Liver (tissue), 9 donors: ENCODE results near the gene SPINK2. TPM values are rescaled to one million over a fixed set of nuclear protein-coding genes. Genes with fewer than 3 reads are reported as not detected.

ENCODE experiments used
- DNase-seq: peaks from one replicate; pipeline ENCODE4 v3.0.0-alpha.2; 2017; ENCODE audit warnings: low spot score
- H3K27ac ChIP-seq, 2 donors: one replicate each; pipeline ENCODE4 v1.7.0; 2013; ENCODE audit warnings: inconsistent platforms in 2 of 2, low read length in 2 of 2, control low read depth in 1 of 2, low read depth in 1 of 2, mild to moderate bottlenecking in 1 of 2
- H3K27me3 ChIP-seq, 4 donors: one replicate each; pipeline versions ENCODE4 v1.6.1 to v1.7.0; 2013; ENCODE audit warnings: low read length in 3 of 4, inconsistent platforms in 1 of 4, mild to moderate bottlenecking in 1 of 4, moderate library complexity in 1 of 4; ENCODE audit not compliant: control insufficient read depth in 4 of 4, insufficient read depth in 4 of 4
- H3K36me3 ChIP-seq, 4 donors: one replicate each; pipeline versions ENCODE4 v1.6.1 to v1.7.0; 2013; ENCODE audit warnings: low read length in 3 of 4, mild to moderate bottlenecking in 3 of 4, low read depth in 1 of 4, moderate library complexity in 1 of 4; ENCODE audit not compliant: control insufficient read depth in 4 of 4, insufficient read depth in 3 of 4
- H3K4me1 ChIP-seq, 4 donors: one replicate each; pipeline versions ENCODE4 v1.6.1 to v1.7.0; 2013; ENCODE audit warnings: low read length in 3 of 4, mild to moderate bottlenecking in 3 of 4, moderate library complexity in 1 of 4; ENCODE audit not compliant: control insufficient read depth in 4 of 4, insufficient read depth in 4 of 4
- H3K4me3 ChIP-seq, 3 donors: one replicate each; pipeline versions ENCODE4 v1.6.1 to v1.7.0; 2013; ENCODE audit warnings: low read length in 3 of 3, control low read depth in 1 of 3, low read depth in 1 of 3, mild to moderate bottlenecking in 1 of 3
- H3K9ac ChIP-seq, 2 donors: one replicate each; pipeline ENCODE4 v1.7.0; 2013; ENCODE audit warnings: low read length in 2 of 2, mild to moderate bottlenecking in 2 of 2, moderate library complexity in 2 of 2, control low read depth in 1 of 2, low read depth in 1 of 2
- H3K9me3 ChIP-seq, 4 donors: one replicate each; pipeline versions ENCODE4 v1.6.1 to v1.7.0; 2013; ENCODE audit warnings: low read length in 3 of 4; ENCODE audit not compliant: control insufficient read depth in 4 of 4
- EGR1 ChIP-seq, 2 donors: IDR thresholded peaks; 2 replicates each; pipeline ENCODE4 v1.6.1; 2016 to 2018; ENCODE audit warnings: antibody characterized with exemption in 2 of 2, low read depth in 2 of 2
- FOXA1 ChIP-seq: IDR thresholded peaks from 2 replicates; pipeline ENCODE4 v1.6.1; 2016; ENCODE audit warnings: antibody characterized with exemption
- FOXA2 ChIP-seq: IDR thresholded peaks from 2 replicates; pipeline ENCODE4 v1.6.1; 2016; ENCODE audit warnings: antibody characterized with exemption
- GABPA ChIP-seq, 2 donors: IDR thresholded peaks in 1 of 2; conservative IDR thresholded peaks in 1 of 2; 2 replicates each; pipeline ENCODE4 v1.6.1; 2016; ENCODE audit warnings: antibody characterized with exemption in 2 of 2, mild to moderate bottlenecking in 1 of 2, moderate library complexity in 1 of 2
- HNF4A ChIP-seq, 2 donors: conservative IDR thresholded peaks; 2 replicates each; pipeline ENCODE4 v1.6.1; 2016; ENCODE audit warnings: antibody characterized with exemption in 2 of 2, mild to moderate bottlenecking in 2 of 2
- HNF4G ChIP-seq: IDR thresholded peaks from 2 replicates; pipeline ENCODE4 v1.6.1; 2016; ENCODE audit warnings: antibody characterized with exemption
- JUND ChIP-seq, 2 donors: IDR thresholded peaks; 2 replicates each; pipeline ENCODE4 v1.6.1; 2016; ENCODE audit warnings: antibody characterized with exemption in 2 of 2
- NR2F2 ChIP-seq: IDR thresholded peaks from 2 replicates; pipeline ENCODE4 v1.6.1; 2016; ENCODE audit warnings: antibody characterized with exemption
- RAD21 ChIP-seq, 2 donors: IDR thresholded peaks; 2 replicates each; pipeline ENCODE4 v1.6.1; 2016; ENCODE audit warnings: antibody characterized with exemption in 2 of 2, mild to moderate bottlenecking in 2 of 2
- RXRA ChIP-seq, 2 donors: IDR thresholded peaks; 2 replicates each; pipeline ENCODE4 v1.6.1; 2017 to 2018; ENCODE audit warnings: antibody characterized with exemption in 2 of 2, mild to moderate bottlenecking in 1 of 2
- SP1 ChIP-seq: IDR thresholded peaks from 2 replicates; pipeline ENCODE4 v1.6.1; 2018; ENCODE audit warnings: antibody characterized with exemption, mild to moderate bottlenecking
- TAF1 ChIP-seq: conservative IDR thresholded peaks from 2 replicates; pipeline ENCODE4 v1.6.1; 2016; ENCODE audit warnings: antibody characterized with exemption, mild to moderate bottlenecking
- YY1 ChIP-seq: IDR thresholded peaks from 2 replicates; pipeline ENCODE4 v1.6.1; 2016; ENCODE audit warnings: antibody characterized with exemption, mild to moderate bottlenecking
- WGBS: extraction: QIAGEN DNeasy Blood & Tissue Kit; methylation state at CpG from one replicate; pipeline ENCODE4 v1.1.7; 2013; 5-methylcytosine and 5-hydroxymethylcytosine counted together
- polyA plus RNA-seq, 2 donors: library from polyadenylated mRNA; stranded (reverse) in 1 of 2; unstranded in 1 of 2; fragments of 200-250 nt in 1 of 2; fragments of >200 nt in 1 of 2; fragmentation: Nextera tagmentation in 1 of 2; extraction: Ambion mirVana in 1 of 2; gene quantifications; one replicate each; pipeline versions ENCODE4 v1.2.1 to v1.2.3, GENCODE V29; 2013 to 2015
- total RNA-seq, 2 donors: library from RNA; depleted of rRNA; stranded (reverse); fragments of >200 nt; gene quantifications; one replicate each; pipeline ENCODE4 v1.2.3, GENCODE V29; 2014
- TF ChIP-seq, protein P1 (sequence below): IDR thresholded peaks from 2 replicates; pipeline ENCODE4 v1.6.1; 2016; ENCODE audit warnings: antibody characterized with exemption
- TF ChIP-seq, protein P2 (sequence below): IDR thresholded peaks from 2 replicates; pipeline ENCODE4 v1.6.1; 2016; ENCODE audit warnings: antibody characterized with exemption
- TF ChIP-seq, protein P3 (sequence below): IDR thresholded peaks from 2 replicates; pipeline ENCODE4 v1.6.1; 2016; ENCODE audit warnings: antibody characterized with exemption, mild to moderate bottlenecking
- TF ChIP-seq, protein P4 (sequence below): fragments of 150-350 bp; IDR thresholded peaks from 2 replicates; pipeline ENCODE4 v1.5.1; 2017; ENCODE audit warnings: improper control_type of control experiment, low read depth, low read length; ENCODE audit not compliant: missing input control
- TF ChIP-seq, protein P5 (sequence below): IDR thresholded peaks from 2 replicates; pipeline ENCODE4 v1.6.1; 2016; ENCODE audit warnings: antibody characterized with exemption
- donor health status: healthy.
- donor health status: healthy.
- donor health status: healthy.
- donor health status: healthy.
- donor health status: healthy.

SPINK2 gene
- total and polyA plus RNA-seq, 4 donors: 0.79 TPM; not detected in 3

DNA sequence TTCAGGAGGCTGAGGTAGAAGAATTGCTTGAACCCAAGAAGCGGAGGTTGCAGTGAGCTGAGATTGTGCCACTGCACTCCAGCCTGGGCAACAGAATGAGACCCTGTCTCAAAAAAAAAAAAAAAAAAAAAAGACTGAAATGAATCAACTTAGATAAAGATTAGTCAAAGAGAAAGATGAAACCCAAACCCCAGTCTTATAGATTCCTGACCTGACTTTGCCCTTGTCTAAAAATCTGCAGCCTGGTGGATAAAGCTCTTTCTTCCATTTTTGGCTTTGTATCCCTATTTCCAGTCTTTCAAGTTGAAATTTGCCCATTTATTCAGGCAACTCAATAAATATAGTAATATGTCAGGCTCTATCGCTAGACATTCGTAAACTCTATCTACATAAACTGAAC is 39.3 kb upstream of the SPINK2 start:
- H3K36me3 ChIP-seq: no peaks in the 10 kb centered on the region
- H3K9ac ChIP-seq: no peak overlapping the region
- H3K9me3 ChIP-seq: no peaks in the 10 kb centered on the region
- peaks cover 0 to 2% (median 0%) of the 10 kb centered on the region in 4 donors for H3K27me3 ChIP-seq
- no peak for DNase-seq
- no peak overlapping the region for H3K4me3 ChIP-seq
- no peaks in the 10 kb centered on the region for H3K4me1 ChIP-seq
- 91% methylated on average over 3 of the region's 3 CpGs for WGBS
- TF ChIP-seq JUND (IDR thresholded peaks at IDR 0.05) (no peak), FOXA2 (no peak), RXRA (IDR thresholded peaks at IDR 0.05) (no peak), HNF4G (no peak), EGR1 (IDR thresholded peaks at IDR 0.05; ENCODE audit: low read depth in 2 of 2) (no peak), HNF4A (conservative IDR thresholded peaks at IDR 0.05) (no peak), FOXA1 (no peak), GABPA (IDR thresholded peaks at IDR 0.05 in 1 of 2, conservative IDR thresholded peaks at IDR 0.05 in 1 of 2) (no peak), RAD21 (IDR thresholded peaks at IDR 0.05) (no peak), TAF1 (no peak), YY1 (no peak), SP1 (no peak)
- TF ChIP-seq, protein P1, sequence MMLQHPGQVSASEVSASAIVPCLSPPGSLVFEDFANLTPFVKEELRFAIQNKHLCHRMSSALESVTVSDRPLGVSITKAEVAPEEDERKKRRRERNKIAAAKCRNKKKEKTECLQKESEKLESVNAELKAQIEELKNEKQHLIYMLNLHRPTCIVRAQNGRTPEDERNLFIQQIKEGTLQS: no peak
- TF ChIP-seq, protein P2, sequence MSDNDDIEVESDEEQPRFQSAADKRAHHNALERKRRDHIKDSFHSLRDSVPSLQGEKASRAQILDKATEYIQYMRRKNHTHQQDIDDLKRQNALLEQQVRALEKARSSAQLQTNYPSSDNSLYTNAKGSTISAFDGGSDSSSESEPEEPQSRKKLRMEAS: no peak
- TF ChIP-seq, protein P3, sequence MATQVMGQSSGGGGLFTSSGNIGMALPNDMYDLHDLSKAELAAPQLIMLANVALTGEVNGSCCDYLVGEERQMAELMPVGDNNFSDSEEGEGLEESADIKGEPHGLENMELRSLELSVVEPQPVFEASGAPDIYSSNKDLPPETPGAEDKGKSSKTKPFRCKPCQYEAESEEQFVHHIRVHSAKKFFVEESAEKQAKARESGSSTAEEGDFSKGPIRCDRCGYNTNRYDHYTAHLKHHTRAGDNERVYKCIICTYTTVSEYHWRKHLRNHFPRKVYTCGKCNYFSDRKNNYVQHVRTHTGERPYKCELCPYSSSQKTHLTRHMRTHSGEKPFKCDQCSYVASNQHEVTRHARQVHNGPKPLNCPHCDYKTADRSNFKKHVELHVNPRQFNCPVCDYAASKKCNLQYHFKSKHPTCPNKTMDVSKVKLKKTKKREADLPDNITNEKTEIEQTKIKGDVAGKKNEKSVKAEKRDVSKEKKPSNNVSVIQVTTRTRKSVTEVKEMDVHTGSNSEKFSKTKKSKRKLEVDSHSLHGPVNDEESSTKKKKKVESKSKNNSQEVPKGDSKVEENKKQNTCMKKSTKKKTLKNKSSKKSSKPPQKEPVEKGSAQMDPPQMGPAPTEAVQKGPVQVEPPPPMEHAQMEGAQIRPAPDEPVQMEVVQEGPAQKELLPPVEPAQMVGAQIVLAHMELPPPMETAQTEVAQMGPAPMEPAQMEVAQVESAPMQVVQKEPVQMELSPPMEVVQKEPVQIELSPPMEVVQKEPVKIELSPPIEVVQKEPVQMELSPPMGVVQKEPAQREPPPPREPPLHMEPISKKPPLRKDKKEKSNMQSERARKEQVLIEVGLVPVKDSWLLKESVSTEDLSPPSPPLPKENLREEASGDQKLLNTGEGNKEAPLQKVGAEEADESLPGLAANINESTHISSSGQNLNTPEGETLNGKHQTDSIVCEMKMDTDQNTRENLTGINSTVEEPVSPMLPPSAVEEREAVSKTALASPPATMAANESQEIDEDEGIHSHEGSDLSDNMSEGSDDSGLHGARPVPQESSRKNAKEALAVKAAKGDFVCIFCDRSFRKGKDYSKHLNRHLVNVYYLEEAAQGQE: no peak
- TF ChIP-seq, protein P4, sequence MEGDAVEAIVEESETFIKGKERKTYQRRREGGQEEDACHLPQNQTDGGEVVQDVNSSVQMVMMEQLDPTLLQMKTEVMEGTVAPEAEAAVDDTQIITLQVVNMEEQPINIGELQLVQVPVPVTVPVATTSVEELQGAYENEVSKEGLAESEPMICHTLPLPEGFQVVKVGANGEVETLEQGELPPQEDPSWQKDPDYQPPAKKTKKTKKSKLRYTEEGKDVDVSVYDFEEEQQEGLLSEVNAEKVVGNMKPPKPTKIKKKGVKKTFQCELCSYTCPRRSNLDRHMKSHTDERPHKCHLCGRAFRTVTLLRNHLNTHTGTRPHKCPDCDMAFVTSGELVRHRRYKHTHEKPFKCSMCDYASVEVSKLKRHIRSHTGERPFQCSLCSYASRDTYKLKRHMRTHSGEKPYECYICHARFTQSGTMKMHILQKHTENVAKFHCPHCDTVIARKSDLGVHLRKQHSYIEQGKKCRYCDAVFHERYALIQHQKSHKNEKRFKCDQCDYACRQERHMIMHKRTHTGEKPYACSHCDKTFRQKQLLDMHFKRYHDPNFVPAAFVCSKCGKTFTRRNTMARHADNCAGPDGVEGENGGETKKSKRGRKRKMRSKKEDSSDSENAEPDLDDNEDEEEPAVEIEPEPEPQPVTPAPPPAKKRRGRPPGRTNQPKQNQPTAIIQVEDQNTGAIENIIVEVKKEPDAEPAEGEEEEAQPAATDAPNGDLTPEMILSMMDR: no peak
- TF ChIP-seq, protein P5, sequence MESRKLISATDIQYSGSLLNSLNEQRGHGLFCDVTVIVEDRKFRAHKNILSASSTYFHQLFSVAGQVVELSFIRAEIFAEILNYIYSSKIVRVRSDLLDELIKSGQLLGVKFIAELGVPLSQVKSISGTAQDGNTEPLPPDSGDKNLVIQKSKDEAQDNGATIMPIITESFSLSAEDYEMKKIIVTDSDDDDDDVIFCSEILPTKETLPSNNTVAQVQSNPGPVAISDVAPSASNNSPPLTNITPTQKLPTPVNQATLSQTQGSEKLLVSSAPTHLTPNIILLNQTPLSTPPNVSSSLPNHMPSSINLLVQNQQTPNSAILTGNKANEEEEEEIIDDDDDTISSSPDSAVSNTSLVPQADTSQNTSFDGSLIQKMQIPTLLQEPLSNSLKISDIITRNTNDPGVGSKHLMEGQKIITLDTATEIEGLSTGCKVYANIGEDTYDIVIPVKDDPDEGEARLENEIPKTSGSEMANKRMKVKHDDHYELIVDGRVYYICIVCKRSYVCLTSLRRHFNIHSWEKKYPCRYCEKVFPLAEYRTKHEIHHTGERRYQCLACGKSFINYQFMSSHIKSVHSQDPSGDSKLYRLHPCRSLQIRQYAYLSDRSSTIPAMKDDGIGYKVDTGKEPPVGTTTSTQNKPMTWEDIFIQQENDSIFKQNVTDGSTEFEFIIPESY: no peak
- no peak overlapping the region for H3K27ac ChIP-seq

DNA sequence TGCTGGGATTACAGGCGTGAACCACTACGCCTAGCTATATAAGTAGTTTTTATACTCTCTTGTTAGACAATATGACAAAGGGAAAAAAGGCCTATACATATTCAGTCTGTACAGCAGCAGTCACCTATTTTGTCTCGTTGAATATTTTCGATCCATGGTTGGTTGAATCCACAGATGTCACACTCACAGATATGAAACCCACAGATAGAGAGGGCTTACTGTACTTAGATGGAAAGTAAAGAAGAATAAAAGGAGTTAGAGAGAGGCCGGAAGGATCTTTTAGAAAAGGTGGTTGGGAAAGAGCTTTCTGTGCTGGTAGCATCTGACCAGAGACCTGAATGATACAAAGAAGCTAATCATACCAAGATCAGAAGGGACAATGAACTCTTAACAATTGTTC is 38.3 kb upstream of the SPINK2 start:
- 95% methylated on average over 5 of the region's 5 CpGs for WGBS
- TF ChIP-seq HNF4G (no peak), YY1 (no peak), NR2F2 (no peak), GABPA (IDR thresholded peaks at IDR 0.05 in 1 of 2, conservative IDR thresholded peaks at IDR 0.05 in 1 of 2) (no peak)
- TF ChIP-seq, protein P1: no peak
- no peak overlapping the region for H3K4me3 ChIP-seq
- H3K27me3 ChIP-seq: peaks cover 0 to 2% (median 0%) of the 10 kb centered on the region in 4 donors
- H3K4me1 ChIP-seq: no peaks in the 10 kb centered on the region
- no peak overlapping the region for H3K9ac ChIP-seq
- no peak for DNase-seq
- no peaks in the 10 kb centered on the region for H3K36me3 ChIP-seq
- no peaks in the 10 kb centered on the region for H3K9me3 ChIP-seq
- H3K27ac ChIP-seq: no peak overlapping the region
